ENCODE measurements around the gene TMPRSS13.
"Not testable (repeated sequence)": the region's sequence is repeated elsewhere in the genome, so short reads cannot be mapped to it uniquely, and the experiment has no call there.

TMPRSS13 gene

GRCh38 chr11:117871160-117871559 lies 58.0 kb downstream of the TMPRSS13 start:
- DNase-seq, result no peak

GRCh38 chr11:117870103-117870952 lies 58.9 kb downstream of the TMPRSS13 start:
- DNase-seq, result no peak

GRCh38 chr11:117869604-117870003 lies 59.6 kb downstream of the TMPRSS13 start:
- no peak for DNase-seq

- DNase-seq, result no peak
These were observed 60.2 kb downstream of the TMPRSS13 start for GRCh38 chr11:117868815-117869561.

- DNase-seq, result no peak
These were observed 61.1 kb downstream of the TMPRSS13 start for GRCh38 chr11:117868088-117868487.

- no peak for DNase-seq
These were observed 62.7 kb downstream of the TMPRSS13 start for GRCh38 chr11:117866526-117866925.

- DNase-seq, result not testable (repeated sequence)
These were observed 63.7 kb downstream of the TMPRSS13 start for GRCh38 chr11:117865546-117865945.

- DNase-seq, result no peak
These were observed 65.8 kb downstream of the TMPRSS13 start for GRCh38 chr11:117863383-117863782.

- DNase-seq, result no peak
These were observed 66.4 kb downstream of the TMPRSS13 start for GRCh38 chr11:117862753-117863152.

GRCh38 chr11:117862019-117862725 lies 67.0 kb downstream of the TMPRSS13 start:
- DNase-seq, result no peak

GRCh38 chr11:117861151-117862018 lies 67.8 kb downstream of the TMPRSS13 start:
- DNase-seq, result no peak

- DNase-seq, result no peak
These were observed 69.1 kb downstream of the TMPRSS13 start for GRCh38 chr11:117860139-117860538.

- DNase-seq, result no peak
These were observed 69.6 kb downstream of the TMPRSS13 start for GRCh38 chr11:117859488-117860112.

GRCh38 chr11:117859061-117859460 lies 70.1 kb downstream of the TMPRSS13 start:
- DNase-seq, result no peak

GRCh38 chr11:117857734-117858414 lies 71.3 kb downstream of the TMPRSS13 start:
- DNase-seq, result no peak

- no peak for DNase-seq
These were observed 73.1 kb downstream of the TMPRSS13 start for GRCh38 chr11:117855912-117856651.

GRCh38 chr11:117855186-117855845 lies 73.9 kb downstream of the TMPRSS13 start:
- DNase-seq, result no peak

GRCh38 chr11:117852309-117852708 lies 76.9 kb downstream of the TMPRSS13 start:
- DNase-seq, result no peak

- no peak for DNase-seq
These were observed 77.3 kb downstream of the TMPRSS13 start for GRCh38 chr11:117851852-117852251.

GRCh38 chr11:117851106-117851505 lies 78.1 kb downstream of the TMPRSS13 start:
- no peak for DNase-seq
